Measurements from ENCODE around the gene SESTD1.

Gene SESTD1

DNA sequence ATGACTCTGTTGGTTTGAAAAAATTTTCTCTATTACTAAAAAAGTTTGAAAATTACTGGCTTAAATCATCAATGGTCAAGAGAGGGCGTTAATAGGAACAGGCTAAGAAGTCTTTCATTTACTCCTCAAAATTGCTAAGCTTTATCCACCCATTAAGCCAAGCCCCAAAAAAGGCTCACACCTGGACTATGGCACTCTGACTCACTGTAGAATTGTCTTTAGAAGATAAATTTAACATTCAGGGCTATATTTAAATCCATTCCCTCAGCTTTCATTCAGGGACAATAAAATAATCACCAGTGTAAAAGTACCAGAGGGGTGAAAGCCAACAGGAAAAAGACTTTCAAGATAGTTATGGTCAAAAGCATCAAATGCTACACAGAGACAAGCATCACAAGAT lies 80.0 kb downstream of the SESTD1 start:
- no peak for DNase-seq (ENCODE audit: low read depth)

DNA sequence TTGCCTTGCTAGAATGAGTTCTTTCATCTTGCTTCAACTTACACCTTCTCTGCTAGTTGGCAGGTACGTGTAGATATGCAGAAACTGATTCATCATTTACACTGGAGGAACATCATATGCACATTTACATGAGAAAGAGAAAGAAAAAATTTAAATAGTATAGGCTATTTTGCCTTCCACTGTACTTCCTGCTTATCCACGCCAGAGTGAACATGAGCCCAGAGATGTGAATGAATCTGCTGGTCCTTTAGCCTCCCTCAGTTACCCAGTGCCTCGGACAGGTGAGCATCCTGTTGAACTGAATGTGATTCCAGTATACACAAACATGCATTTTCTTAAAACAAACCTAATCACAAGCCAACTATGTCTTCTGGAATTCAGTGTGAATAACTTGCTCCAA lies 83.6 kb downstream of the SESTD1 start:
- DNase-seq (ENCODE audit: low read depth) = no peak

DNA sequence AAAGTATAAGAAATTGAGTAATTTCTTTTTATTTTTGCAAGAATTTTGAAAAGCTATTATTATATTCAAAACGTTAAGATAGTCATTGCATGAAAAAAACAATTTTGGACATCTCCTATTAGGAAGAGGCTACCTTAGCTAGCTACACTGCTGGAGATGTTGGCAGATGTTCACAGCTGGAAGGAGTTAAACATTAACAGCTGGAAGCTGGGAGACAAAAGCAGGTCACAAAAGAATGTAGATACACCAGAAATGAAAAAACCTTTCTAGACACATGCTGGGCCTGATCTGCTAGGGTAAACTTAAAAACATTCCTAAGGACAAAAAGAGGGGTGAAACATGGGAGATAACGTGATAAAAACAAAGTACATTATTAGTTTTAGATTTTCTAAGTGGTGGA lies 84.4 kb downstream of the SESTD1 start:
- DNase-seq (ENCODE audit: low read depth) = no peak

DNA sequence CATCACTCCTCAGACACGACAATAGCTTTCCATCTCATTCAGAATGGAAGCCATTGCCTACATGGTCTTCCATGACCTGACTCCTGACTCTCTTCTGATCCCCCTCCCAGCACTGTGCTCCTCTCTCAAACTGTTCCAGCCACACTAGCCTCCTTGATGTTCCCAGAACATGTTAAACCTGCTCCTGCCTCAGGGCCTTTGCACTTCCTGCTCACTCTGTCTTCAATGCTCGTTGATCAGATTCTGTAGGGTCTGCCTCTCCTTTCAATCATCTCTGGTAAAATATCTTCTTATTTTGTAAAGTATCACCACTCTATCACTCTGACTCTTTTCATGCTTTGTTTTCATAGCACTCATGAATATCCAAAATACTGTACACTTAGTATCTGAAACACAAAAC lies 84.9 kb downstream of the SESTD1 start:
- DNase-seq (ENCODE audit: low read depth) = no peak

DNA sequence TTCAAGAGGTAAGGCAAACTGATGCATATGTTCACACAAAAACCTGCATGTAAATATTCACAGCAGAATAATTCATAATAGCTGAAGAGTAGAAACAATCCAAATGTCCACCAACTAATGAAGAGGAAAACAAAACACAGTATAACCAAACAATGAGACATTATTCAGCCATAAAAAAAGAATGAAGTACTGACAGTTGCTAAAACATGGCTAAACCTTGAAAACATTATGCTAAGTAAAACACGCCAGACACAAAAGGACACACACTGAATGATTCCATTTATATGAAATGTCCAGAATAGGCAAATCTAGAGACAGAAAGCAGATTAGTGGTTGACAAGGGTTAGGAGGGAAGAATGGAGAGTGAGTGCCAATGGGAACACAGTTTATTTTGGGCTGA lies 86.9 kb downstream of the SESTD1 start:
- DNase-seq (ENCODE audit: low read depth) = no peak

DNA sequence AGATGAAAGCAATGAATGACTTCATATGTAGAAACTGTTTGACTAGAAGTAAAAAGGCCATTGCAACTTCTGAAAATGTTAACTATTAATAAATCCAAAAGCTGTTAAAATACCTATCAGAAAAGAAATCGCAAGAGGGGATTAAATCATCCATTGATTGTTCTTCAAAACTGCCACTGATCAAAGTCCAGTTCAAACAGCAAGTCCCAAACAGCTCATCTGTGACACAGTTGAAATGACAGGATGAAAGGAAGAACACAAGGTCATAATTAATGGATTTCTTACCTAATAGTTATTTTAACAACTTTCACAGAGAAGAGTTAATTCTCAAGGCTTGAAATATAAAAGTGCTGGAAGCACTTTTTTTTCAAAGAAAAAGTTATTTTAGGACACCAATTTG lies 90.4 kb downstream of the SESTD1 start:
- DNase-seq (ENCODE audit: low read depth) = no peak

DNA sequence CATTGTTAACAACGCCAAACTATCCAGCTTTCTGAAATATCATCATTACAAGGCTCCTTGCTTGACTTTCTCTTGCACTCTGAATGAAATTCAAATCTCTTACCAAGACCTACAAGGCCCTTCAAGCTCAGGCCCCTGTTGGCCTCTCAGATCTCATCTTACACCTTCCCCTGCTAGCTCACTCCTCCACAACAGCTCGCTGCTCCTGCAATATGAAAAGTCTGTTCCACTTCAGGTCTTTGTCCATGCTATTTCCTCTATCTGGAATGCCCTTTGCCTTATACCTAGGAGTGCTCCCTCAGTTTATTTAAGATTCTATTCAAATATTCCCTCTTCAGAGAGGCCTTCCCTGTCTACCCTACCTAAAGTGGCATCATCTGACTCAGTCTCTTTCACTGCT lies 91.7 kb downstream of the SESTD1 start:
- DNase-seq (ENCODE audit: low read depth) = no peak

DNA sequence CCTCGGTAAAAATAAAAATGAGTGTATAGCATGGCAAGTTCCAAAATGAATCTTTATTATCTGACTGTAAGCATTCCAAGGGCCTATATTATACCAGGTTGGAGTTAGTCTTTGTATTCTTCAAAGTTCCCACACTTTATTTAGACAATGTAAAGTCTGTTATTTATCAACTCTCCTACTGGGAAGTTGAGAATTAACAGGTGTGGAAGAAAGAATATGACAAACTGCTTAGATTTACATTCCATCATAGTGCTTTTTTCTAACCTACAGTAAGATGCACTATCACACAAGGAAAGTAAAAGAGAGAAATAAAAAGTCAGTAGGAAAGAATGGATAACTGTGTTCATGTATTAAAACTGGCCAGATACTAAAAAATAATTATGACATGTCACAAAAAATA lies 93.3 kb downstream of the SESTD1 start:
- DNase-seq (ENCODE audit: low read depth) = no peak

DNA sequence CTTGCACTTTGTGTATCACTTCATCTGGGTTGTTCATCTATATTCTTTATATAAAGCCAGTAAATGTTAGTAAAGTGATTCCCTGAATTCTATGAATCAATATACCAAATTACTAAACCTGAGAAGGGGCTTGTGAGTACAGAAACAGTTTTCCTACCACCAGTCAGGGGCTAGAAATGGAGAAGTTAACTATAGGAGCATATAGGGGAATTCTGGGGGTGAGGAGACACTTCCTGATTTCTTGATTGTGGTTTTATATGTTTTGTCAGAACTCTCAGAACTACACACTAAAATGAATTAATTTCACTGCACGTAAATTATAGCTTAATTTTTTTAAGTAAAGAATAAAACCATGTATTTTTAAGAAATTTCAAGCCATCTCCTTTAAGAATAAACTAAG lies 93.7 kb downstream of the SESTD1 start:
- no peak for DNase-seq (ENCODE audit: low read depth)

DNA sequence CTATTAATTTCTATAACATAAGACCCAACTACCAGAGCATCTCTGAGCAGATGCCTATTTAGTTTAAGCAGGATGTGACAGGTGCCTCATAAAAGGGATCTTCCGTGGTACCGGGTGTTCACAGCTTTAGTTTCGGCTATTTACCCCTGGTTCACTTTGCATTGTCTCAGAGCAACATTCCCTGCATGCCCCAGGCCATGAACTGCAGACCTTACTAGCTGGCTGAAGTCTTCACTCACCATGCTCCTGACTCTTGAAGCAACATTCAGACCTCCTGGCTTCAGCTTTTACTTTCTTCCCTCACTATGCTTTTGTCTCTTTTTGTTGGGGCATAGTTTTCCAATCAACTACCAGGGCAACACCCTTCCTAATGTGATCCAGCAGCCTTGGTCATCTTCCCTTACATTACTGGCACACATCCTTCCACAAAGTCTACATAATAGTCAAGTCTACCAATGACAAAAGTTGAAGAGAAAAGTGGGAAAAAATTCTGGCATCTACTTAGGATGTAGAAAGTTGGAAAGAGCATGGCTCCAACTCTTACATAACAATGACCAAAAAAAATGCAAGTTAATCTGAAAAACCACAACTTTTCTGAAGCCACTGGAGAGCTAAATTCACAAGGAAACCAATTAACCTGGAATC lies 99.2 kb downstream of the SESTD1 start:
- peak; percentile 7 for DNase-seq (ENCODE audit: low read depth)

DNA sequence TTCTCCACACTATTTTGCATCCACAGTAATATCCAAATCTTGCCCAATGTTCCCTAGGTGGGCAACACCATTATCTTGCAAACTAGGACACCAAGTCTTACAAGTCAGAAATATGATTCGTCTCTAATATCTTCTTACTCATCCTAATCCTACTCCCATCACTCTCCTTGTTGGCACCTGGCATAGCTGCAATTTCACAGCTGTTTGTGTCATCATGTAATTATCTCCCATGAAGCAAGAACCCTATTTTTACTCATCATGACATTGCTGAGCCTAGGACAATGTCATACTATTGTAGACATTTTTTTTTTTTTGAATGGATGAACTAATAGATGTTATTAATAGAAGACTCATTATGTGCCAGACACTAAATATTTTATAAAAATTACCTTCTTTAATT lies 123.4 kb downstream of the SESTD1 start:
- DNase-seq (ENCODE audit: low read depth) = peak; percentile 33

DNA sequence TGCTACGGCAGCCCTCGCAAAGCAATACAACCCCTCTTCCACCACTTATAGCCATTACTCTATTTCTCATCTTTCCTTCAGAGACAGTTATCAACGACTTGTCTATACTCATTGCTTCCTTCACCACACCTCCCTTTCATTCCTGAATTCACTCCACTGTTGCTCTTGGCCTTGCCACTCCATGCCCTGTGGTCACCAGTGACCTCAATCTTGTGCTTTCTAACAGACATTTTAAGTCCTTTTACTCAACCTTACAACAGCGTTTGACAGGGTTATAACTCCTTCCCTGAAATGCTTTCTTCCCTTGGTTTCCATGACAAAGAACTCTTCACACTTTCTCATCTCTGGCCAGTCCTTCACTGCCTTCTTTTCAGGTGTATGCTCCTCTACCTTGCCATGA lies 124.1 kb downstream of the SESTD1 start:
- DNase-seq (ENCODE audit: low read depth) = no peak

DNA sequence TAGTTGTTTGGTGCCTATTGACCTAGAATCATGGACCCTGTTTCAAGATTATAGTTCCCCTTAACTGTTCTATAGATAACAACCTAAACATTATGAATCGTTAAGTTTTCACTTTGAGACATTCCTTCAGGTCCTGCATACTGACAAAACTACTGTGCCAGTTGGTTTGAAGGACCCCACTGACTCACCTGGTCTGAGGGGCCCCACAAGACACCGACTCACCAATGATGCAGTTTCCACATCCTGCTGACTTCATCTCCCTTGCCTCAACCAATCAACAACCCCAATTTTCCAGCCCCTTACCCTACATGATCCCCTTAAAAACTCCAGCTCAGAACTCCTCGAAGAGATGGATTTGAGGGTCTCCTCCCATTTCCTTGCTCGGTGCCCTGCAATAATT lies 125.1 kb downstream of the SESTD1 start:
- DNase-seq (ENCODE audit: low read depth) = no peak

DNA sequence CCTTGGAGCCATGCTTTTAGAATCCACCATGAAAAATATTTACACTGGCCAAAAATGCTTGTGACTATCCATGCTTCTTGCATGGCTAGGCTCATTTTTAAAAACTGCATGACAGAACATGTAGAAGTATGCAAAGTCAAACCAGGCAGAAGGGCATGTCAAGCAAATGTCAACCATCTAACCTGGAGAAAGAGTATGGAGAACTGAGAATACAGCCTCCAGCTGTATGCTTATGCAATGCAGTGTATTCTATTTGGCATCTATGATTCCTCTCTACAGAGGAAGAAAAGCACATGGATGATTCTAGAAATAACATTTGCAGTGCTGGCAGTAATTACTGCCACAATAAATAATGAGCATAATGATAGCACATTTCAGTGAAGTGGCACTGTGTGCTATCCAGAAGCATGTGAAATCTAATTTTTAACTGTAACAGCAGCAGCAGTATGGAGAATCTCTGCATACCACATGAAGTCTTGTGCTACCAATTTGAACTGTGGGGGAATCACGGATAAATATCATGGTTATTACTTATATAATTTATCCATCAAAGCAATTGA lies 127.4 kb downstream of the SESTD1 start:
- DNase-seq (ENCODE audit: low read depth) = no peak

DNA sequence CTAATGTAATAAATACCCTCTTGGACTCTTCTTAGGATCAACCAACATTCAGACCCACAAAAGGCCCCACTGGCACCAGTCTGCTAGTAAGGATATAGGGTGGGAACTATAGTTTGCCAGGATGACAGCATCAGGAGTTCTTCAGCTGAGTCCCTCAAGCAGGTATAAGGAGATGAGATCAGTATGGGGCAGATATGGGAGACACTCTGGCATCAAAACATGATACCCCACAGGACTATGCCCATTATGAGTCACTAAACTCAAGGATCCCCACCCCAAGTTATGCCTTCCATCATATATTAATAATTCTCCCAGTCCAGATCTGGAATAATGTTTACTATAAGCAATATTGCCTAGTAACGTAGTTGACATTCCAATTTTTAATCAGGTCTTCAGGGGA lies 131.6 kb downstream of the SESTD1 start:
- no peak for DNase-seq (ENCODE audit: low read depth)

DNA sequence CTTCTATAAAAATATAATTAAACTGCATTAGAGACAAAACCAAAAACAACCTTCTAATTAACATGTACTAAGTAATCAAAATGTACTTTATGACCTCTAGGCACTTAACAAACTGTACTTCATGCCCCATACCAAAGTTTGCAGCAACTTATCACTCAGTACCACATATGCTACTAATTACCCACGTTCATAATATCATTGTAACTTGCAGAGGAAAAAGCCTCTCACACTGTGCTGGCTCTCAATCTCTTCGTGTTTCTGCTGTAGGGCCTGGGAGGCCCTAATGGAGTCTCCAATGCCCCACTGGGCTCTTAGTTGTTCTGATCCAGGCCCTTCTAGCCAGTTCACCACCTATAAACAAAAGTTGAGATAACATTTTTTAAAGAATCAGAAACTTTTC lies 132.6 kb downstream of the SESTD1 start:
- DNase-seq (ENCODE audit: low read depth) = no peak

DNA sequence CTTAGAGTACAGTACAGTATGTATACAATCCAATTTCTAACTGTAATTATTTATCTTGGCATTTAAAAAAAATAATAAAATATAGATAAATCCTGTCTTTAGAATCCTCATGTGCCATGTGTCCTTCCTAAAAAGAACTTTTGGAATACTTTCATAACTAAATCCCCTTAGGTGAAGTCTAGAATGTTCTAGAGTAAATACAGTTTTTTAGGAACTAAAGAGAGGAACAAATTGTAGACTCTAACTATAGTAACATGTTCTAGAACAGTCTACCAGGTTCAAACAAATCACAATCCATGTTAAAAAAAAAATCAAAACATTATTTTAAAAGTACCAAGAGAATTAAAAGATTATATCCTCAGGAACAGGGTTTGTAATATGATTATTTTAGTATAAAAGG lies 134.1 kb downstream of the SESTD1 start:
- DNase-seq (ENCODE audit: low read depth) = no peak

DNA sequence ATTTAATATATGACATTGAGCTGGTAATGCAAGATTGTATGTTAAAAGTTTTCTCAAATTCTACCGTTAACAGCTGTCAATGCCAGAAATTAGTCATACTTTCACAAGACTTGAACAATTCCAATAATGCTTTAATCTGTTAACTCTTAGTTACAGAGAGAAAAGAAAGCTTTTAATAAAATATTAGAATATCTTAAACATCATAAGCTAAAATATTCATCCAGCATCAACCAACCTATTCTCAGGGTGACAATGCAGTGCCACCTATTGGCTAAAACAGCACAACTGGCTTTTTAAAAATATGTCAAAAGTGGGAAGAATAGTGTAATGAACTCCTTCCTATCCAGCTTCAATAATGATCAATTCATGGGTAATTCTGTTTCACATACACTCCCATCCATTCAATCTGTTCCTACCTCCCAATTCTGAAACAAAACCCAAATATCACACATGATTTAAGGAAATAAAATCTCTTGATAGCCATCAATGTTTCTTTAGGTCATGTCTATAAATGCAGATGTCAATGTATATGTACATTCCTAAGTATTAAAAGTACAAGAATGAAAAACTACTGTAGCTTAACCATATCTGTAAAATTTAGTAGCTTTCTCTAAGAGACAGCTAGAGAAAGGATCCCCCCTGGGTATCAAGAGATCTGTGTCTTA lies 134.9 kb downstream of the SESTD1 start:
- DNase-seq (ENCODE audit: low read depth) = peak; percentile 10

DNA sequence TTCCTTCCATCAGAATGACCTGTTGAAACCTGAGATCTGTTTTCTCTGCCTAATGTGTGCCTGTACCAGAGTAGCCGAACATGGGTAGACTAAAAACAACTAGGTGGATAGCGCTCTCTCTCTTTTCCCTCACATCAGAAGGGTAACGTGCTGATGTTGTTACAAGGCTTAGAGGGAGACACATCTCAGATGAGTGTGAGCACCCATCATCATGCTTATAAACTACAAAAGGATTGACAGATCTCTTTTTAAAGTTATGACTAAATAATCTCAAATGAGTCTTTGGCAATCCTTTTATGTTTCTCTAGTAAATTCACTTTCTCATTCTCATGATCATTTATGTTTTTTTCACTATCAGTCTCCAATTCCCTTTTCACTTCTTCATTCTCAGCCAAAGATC lies 139.2 kb downstream of the SESTD1 start:
- no peak for DNase-seq (ENCODE audit: low read depth)

DNA sequence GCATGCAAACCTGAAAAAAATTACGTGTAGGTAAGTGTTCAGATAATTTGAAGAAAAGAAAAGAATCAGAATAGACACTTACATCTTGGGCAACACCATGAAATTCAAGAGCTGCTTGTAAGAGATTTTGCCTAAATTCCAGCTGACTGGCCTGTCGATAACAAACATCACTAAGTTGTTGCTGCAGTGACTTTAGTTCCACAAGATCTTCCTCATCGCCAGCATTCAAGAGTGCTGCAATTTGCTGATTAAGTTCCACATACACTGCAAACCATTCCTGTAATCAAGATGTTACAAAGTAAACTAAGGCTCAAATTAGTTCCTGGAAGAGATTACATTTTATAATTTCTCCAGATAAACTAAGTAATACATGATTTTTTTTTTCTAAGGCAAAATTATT lies 140.3 kb downstream of the SESTD1 start:
- no peak for DNase-seq (ENCODE audit: low read depth)

DNA sequence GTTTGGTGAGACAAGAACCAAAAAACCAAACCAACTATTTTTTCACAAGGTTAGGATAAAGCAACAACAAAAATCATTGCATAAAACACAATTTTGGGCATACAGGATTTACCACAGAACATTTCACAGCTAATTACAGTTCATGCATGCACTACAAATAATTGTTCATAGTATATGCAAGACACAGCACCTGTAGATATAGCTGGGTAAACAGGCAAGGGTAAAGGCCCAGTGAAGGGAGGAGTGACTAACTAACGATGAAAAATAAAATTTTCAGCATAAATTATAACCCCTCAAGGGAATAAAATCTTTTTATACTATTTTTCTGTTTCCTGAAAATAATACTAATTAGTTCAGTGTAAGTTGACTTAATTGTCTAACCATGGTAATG lies 141.4 kb downstream of the SESTD1 start:
- no peak for DNase-seq (ENCODE audit: low read depth)

DNA sequence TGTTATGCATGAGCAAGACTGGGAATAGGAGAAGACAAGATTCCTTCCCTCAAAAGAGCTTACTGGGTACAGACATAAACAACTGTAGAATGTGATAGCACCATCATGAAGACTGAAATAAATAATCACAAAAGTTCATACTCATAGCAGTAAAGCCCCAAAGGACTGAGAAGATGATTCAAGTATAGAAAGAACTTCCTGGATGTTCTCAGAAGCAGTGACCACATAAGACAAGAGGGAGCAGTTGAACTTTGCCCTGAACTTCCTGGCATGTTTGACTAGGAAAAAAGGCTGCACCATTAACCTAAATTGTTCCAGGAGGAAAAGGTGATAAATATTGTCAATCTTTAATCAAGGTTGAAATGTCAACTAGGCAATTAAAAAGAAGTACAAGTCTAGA lies 156.9 kb downstream of the SESTD1 start:
- DNase-seq (ENCODE audit: low read depth) = peak; percentile 62

DNA sequence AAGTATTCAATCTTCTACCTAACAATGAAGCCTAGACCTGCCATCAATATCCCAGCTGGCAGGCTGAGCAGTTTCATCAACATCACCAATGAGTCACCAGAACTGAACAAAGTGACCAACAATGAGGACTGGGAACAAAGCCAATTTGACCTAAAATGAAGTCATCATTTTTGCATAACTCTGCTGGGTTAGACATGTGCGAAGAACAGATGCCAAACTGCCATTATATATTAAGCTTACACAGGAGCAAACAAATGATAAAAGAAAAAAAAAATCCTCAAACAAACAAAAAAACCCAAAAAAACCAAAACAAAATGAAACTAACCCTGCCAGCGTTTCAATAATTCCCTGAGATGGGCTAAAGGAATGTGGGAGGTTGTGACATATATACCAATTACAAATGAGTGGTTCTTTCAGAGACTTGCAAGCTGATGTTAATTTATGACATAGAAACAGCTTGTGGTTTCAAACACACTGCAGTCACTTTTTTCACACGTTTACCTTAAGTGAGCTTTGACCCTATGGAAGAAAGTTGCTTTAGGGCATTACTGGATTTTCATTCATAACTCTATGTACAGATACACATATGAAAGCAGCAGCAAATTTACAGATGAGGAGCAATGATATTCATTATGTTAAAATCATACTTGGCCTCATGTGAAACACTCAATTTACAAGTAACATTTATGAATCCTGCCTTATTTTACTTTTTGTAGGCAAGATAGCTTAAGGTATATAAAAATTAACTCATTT lies 157.8 kb downstream of the SESTD1 start:
- peak; percentile 90 for DNase-seq (ENCODE audit: low read depth)
